Measurements from ENCODE around the gene C1orf56.

The C1orf56 gene

GRCh38 chr1:151047591-151047924, at the start of gene C1orf56:
C1orf56 (plus strand) TSS chr1:151047751; CDS start chr1:151047848, 97 bp downstream.
- DNase-seq: peak; percentile 83

- no peak for DNase-seq
Measured at GRCh38 chr1:150997949-150998348, 49.6 kb upstream of the C1orf56 start.

GRCh38 chr1:150999051-150999674, 48.4 kb upstream of the C1orf56 start:
- DNase-seq: no peak

- DNase-seq: no peak
Measured at GRCh38 chr1:150999926-151000325, 47.6 kb upstream of the C1orf56 start.

GRCh38 chr1:151000408-151000807, 47.1 kb upstream of the C1orf56 start:
- no peak for DNase-seq

- DNase-seq: no peak
Measured at GRCh38 chr1:151001602-151002001, 45.9 kb upstream of the C1orf56 start.

- DNase-seq: no peak
Measured at GRCh38 chr1:151002051-151002450, 45.5 kb upstream of the C1orf56 start.

- no peak for DNase-seq
Measured at GRCh38 chr1:151002611-151003010, 44.9 kb upstream of the C1orf56 start.

GRCh38 chr1:151003180-151003579, 44.4 kb upstream of the C1orf56 start:
- DNase-seq: no peak

- no peak for DNase-seq
Measured at GRCh38 chr1:151005729-151006319, 41.7 kb upstream of the C1orf56 start.

GRCh38 chr1:151006327-151007052, 41.1 kb upstream of the C1orf56 start, which contains the start of gene MINDY1:
MINDY1 (minus strand) TSS chr1:151006902; CDS start chr1:151002617, 4,285 bp downstream.
- DNase-seq: peak; percentile 84

- DNase-seq: no peak
Measured at GRCh38 chr1:151007853-151008243, 39.7 kb upstream of the C1orf56 start.

- peak; percentile 98 for DNase-seq
Measured at GRCh38 chr1:151008244-151009205, 39.0 kb upstream of the C1orf56 start, which contains the start of gene PRUNE1. PRUNE1 (plus strand) TSS chr1:151008449; CDS start chr1:151008633, 184 bp downstream.

GRCh38 chr1:151009206-151009587, 38.4 kb upstream of the C1orf56 start:
- DNase-seq: no peak

- DNase-seq: no peak
Measured at GRCh38 chr1:151009674-151010345, 37.7 kb upstream of the C1orf56 start.

GRCh38 chr1:151010346-151010726, 37.2 kb upstream of the C1orf56 start:
- DNase-seq: no peak

GRCh38 chr1:151011154-151011850, 36.2 kb upstream of the C1orf56 start:
- no peak for DNase-seq

GRCh38 chr1:151012684-151013471, 34.7 kb upstream of the C1orf56 start:
- DNase-seq: no peak

- no peak for DNase-seq
Measured at GRCh38 chr1:151013518-151013917, 34.0 kb upstream of the C1orf56 start.

- peak; percentile 52 for DNase-seq
Measured at GRCh38 chr1:151024540-151025146, 22.9 kb upstream of the C1orf56 start.
